ENCODE data around the gene PCDHGA6.
A peak's percentile ranks its signal among the peaks of the same experiment; 100 is the strongest.
"Not testable (repeated sequence)": the region's sequence is repeated elsewhere in the genome, so short reads cannot be mapped to it uniquely, and the experiment has no call there.

Gene PCDHGA6

DNA sequence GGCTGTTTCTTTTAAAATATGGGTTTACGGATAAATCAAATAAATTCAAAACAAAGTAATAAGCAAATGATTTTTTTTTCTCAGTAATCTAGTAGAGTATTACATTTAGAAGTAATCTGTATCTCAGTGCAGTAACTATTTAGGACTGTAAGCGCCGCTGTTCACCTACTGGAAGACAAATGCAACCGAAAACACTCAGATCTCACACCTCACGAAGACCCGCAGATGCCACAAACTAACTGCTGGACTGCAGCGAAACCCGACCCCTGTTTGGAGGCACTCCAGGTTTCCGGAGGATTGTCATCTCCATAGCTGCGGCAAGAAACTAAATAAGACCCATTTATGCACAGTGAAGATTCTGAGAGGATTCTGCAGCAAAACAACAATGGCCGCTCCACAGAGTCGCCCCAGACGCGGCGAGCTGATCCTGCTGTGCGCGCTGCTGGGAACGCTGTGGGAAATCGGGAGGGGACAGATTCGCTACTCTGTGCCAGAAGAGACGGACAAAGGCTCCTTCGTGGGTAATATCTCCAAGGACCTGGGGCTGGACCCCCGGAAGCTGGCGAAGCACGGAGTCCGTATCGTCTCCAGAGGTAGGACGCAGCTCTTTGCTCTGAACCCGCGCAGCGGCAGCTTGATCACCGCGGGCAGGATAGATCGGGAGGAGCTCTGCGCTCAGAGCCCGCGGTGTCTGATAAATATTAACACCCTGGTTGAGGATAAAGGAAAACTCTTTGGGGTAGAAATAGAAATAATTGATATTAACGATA lies 18.9 kb downstream of the PCDHGA6 start, which contains the start of gene PCDHGA8:
PCDHGA8 (plus strand) TSS at position 205 of the 770 bp plus-strand sequence; CDS start at position 386, 181 bp downstream.
- no peak for DNase-seq (ENCODE audit: low read depth in 2 of 2)

DNA sequence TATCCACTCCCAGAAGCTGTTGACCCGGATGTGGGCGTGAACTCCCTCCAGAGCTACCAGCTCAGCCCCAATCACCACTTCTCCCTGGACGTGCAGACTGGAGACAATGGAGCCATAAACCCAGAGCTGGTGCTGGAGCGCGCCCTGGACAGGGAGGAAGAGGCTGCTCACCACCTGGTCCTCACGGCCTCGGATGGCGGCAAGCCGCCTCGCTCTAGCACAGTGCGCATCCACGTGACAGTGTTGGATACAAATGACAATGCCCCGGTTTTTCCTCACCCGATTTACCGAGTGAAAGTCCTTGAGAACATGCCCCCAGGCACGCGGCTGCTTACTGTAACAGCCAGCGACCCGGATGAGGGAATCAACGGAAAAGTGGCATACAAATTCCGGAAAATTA lies 19.6 kb downstream of the PCDHGA6 start:
- no peak for DNase-seq (ENCODE audit: low read depth in 2 of 2)

DNA sequence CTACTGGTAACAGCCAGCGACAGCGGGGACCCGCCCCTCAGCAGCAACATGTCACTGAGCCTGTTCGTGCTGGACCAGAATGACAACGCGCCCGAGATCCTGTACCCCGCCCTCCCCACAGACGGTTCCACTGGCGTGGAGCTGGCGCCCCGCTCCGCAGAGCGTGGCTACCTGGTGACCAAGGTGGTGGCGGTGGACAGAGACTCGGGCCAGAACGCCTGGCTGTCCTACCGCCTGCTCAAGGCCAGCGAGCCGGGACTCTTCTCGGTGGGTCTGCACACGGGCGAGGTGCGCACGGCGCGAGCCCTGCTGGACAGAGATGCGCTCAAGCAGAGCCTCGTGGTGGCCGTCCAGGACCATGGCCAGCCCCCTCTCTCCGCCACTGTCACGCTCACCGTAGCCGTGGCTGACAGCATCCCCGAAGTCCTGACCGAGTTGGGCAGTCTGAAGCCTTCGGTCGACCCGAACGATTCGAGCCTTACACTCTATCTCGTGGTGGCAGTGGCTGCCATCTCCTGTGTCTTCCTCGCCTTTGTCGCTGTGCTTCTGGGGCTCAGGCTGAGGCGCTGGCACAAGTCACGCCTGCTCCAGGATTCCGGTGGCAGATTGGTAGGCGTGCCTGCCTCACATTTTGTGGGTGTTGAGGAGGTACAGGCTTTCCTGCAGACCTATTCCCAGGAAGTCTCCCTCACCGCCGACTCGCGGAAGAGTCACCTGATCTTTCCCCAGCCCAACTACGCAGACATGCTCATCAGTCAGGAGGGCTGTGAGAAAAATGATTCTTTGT lies 20.9 kb downstream of the PCDHGA6 start:
- DNase-seq (ENCODE audit: low read depth in 2 of 2), result not testable (repeated sequence)

- not testable (repeated sequence) for DNase-seq (ENCODE audit: low read depth in 2 of 2)
These were observed 24.3 kb downstream of the PCDHGA6 start, which contains the start of gene PCDHGB5 for GRCh38 chr5:141397756-141398551. Gene PCDHGB5 (plus strand): TSS chr5:141397947. CDS start chr5:141398128, 181 bp downstream.

DNA sequence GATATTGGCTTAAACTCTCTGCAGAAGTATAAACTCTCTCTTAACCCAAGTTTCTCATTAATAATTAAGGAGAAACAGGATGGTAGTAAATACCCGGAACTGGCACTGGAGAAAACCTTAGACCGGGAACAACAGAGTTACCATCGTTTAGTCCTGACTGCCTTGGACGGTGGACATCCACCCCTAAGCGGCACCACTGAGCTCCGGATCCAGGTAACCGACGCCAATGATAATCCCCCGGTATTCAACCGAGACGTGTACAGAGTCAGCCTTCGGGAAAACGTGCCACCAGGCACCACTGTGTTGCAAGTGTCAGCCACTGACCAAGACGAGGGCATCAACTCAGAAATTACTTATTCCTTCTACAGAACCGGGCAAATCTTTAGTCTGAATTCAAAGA lies 24.9 kb downstream of the PCDHGA6 start:
- no peak for DNase-seq (ENCODE audit: low read depth in 2 of 2)

DNA sequence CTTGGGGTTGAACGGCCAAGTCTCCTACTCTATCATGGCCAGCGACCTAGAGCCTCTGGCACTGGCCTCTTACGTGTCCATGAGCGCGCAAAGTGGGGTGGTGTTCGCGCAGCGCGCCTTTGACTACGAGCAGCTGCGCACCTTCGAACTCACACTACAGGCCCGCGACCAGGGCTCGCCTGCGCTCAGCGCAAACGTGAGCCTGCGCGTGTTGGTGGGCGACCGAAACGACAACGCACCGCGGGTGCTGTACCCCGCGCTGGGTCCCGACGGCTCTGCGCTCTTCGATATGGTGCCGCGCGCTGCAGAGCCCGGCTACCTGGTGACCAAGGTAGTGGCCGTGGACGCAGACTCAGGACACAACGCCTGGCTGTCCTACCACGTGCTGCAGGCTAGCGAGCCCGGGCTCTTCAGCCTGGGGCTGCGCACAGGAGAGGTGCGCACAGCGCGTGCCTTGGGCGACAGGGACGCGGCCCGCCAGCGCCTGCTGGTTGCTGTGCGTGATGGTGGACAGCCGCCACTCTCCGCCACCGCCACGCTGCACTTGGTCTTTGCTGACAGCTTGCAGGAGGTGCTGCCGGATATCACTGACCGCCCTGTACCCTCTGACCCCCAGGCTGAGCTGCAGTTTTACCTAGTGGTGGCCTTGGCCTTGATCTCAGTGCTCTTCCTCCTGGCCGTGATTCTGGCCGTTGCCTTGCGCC lies 26.0 kb downstream of the PCDHGA6 start:
- no peak for DNase-seq (ENCODE audit: low read depth in 2 of 2)

- no peak for DNase-seq (ENCODE audit: low read depth in 2 of 2)
These were observed 29.0 kb downstream of the PCDHGA6 start, which contains the start of gene PCDHGA9 for GRCh38 chr5:141402553-141403243. Gene PCDHGA9 (plus strand): TSS chr5:141402778. CDS start chr5:141402953, 175 bp downstream.

GRCh38 chr5:141403387-141403786 lies 29.7 kb downstream of the PCDHGA6 start:
- DNase-seq (ENCODE audit: low read depth in 2 of 2), result no peak

DNA sequence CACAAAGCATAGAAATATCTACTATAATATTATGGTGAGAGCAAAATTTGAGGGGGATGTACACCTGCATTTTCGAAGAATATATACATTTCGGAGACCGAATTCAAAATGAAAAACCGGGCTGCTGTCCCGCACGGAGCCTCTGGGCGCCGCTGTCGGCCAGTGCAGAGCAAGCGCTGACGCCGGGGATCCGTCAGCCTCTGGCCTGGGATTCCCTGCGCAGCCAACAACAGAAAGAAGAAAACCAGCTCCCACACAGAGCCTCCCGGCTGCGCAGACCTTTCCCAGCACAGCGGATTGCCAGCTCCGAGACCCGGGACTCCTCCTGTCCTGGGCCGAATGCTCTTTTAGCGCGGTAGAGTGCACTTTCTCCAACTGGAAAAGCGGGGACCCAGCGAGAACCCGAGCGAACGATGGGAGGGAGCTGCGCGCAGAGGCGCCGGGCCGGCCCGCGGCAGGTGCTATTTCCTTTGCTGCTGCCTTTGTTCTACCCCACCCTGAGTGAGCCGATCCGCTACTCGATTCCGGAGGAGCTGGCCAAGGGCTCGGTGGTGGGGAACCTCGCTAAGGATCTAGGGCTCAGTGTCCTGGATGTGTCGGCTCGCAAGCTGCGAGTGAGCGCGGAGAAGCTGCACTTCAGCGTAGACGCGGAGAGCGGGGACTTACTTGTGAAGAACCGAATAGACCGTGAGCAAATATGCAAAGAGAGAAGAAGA lies 34.3 kb downstream of the PCDHGA6 start, which contains the start of gene PCDHGB6:
PCDHGB6 (plus strand) TSS at position 232 of the 716 bp plus-strand sequence; CDS start at position 414, 182 bp downstream.
- not testable (repeated sequence) for DNase-seq (ENCODE audit: low read depth in 2 of 2)

DNA sequence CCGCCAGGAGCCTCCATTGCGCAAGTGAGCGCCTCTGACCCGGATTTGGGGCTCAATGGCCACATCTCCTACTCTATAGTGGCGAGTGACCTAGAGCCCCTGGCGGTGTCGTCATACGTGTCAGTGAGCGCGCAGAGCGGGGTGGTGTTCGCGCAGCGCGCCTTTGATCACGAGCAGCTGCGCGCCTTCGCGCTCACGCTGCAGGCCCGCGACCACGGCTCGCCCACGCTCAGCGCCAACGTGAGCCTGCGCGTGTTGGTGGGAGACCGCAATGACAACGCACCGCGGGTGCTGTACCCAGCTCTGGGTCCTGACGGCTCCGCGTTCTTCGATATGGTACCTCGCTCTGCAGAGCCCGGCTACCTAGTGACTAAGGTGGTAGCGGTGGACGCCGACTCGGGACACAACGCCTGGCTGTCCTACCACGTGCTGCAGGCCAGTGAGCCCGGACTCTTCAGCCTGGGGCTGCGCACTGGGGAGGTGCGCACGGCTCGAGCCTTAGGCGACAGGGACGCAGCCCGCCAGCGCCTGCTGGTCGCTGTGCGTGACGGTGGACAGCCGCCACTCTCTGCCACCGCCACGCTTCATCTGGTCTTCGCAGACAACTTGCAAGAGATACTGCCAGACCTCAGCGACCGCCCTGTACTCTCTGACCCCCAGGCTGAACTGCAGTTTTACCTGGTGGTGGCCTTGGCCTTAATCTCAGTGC lies 36.1 kb downstream of the PCDHGA6 start:
- no peak for DNase-seq (ENCODE audit: low read depth in 2 of 2)

- no peak for DNase-seq (ENCODE audit: low read depth in 2 of 2)
These were observed 37.9 kb downstream of the PCDHGA6 start for GRCh38 chr5:141411575-141411974.

GRCh38 chr5:141412854-141413539 lies 39.3 kb downstream of the PCDHGA6 start, which contains the start of gene PCDHGA10:
Gene PCDHGA10 (plus strand): TSS chr5:141412987. CDS start chr5:141413176, 189 bp downstream.
- DNase-seq (ENCODE audit: low read depth in 2 of 2), result peak; percentile 35 to 41

GRCh38 chr5:141413540-141414069 lies 39.9 kb downstream of the PCDHGA6 start:
- no peak for DNase-seq (ENCODE audit: low read depth in 2 of 2)

DNA sequence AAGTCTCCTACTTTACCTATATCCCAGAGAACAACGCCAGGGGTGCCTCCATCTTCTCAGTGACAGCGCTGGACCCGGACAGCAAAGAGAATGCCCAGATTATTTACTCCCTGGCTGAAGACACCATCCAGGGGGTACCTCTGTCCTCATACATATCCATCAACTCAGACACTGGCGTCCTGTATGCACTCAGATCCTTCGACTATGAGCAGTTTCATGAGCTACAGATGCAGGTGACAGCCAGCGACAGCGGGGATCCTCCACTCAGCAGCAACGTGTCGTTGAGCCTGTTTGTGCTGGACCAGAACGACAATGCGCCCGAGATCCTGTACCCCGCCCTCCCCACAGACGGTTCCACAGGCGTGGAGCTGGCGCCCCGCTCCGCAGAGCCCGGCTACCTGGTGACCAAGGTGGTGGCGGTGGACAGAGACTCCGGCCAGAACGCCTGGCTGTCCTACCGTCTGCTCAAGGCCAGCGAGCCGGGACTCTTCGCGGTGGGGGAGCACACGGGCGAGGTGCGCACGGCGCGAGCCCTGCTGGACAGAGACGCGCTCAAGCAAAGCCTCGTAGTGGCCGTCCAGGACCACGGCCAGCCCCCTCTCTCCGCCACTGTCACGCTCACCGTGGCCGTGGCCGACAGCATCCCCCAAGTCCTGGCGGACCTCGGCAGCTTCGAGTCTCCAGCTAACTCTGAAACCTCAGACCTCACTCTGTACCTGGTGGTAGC lies 41.0 kb downstream of the PCDHGA6 start:
- not testable (repeated sequence) for DNase-seq (ENCODE audit: low read depth in 2 of 2)

- not testable (repeated sequence) for DNase-seq (ENCODE audit: low read depth in 2 of 2)
These were observed 41.6 kb downstream of the PCDHGA6 start for GRCh38 chr5:141415275-141415618.

GRCh38 chr5:141417494-141418172 lies 43.9 kb downstream of the PCDHGA6 start, which contains the start of gene PCDHGB7:
Gene PCDHGB7 (plus strand): TSS chr5:141417677. CDS start chr5:141417860, 183 bp downstream.
- DNase-seq (ENCODE audit: low read depth in 2 of 2), result not testable (repeated sequence)

All from stimulated activated CD8-positive, alpha-beta memory T cell treated with anti-CD3 and anti-CD28 coated beads, Interleukin-7, amount 100 ng/mL, for 4 hours (primary cell).